ENCODE results near the gene FLNB. TPM values are rescaled to one million over a fixed set of nuclear protein-coding genes. Genes with fewer than 3 reads are reported as not detected.

Gene FLNB
- total and polyA plus RNA-seq, 10 of the 15 experiments (the other 5 are each of a cell fraction or from before 2014, with no cell fraction given) = 13.6 to 51.8 (median 26.4) TPM

DNA sequence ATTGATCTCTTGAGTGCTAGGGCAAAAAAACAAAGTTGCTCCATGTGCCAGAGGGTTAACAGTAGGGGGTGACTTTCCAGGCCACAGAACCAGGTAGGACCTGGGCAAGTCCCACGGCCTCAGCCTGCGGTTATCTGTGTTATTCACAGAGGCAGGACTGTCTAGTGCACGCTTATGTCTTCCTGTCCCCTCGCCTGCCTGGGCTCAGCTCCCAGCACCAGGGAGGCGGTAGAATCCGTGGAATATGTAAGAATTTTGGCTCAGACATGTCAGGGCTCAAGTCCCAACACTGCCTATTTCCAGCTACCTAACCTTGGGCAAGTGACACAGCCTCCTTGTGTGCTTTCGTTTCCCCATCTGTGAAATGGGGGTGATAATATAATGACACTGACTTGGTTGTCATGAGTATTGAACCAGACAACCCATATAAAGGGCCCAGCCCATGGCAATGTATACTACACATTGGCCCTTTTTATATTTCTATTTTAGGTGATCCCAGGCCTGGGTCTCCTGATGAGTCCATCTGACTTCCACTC, 44.3 kb upstream of the FLNB start:
- Histone ChIP-seq H3K9me3 (replicated peaks; ENCODE audit: control insufficient read depth, insufficient read depth, low read length) (no peaks in the 10 kb centered on the region), H2AFZ (ENCODE audit: control insufficient read depth, low read depth, low read length) (no peak overlapping the region), H3K36me3 (ENCODE audit: control insufficient read depth in 2 of 2, insufficient read depth in 2 of 2, low read length in 1 of 2) (no peaks in the 10 kb centered on the region), H3K4me1 (ENCODE audit: control insufficient read depth, insufficient read depth, low read length) (peaks cover 8% of the 10 kb centered on the region), H3K4me3 (no peak overlapping the region), H3K79me2 (ENCODE audit: control insufficient read depth, insufficient read depth, low read length) (no peaks in the 10 kb centered on the region), H4K20me1 (ENCODE audit: control insufficient read depth, insufficient read depth) (no peaks in the 10 kb centered on the region), H3K4me2 (ENCODE audit: control insufficient read depth, insufficient read depth) (no peak overlapping the region), H3K9ac (ENCODE audit: control insufficient read depth, insufficient read depth, low read length) (no peak overlapping the region), H3K27me3 (replicated peaks in 1 of 2; ENCODE audit: control insufficient read depth in 2 of 2, insufficient read depth in 2 of 2, low read length in 1 of 2) (no peaks in the 10 kb centered on the region), H3K27ac (ENCODE audit: control insufficient read depth, insufficient read depth) (no peak overlapping the region)
- ChIA-PET POLR2A (no interaction called here), RAD21 (ENCODE audit: unreplicated experiment) (interaction anchor here (1.0 to 2.9 kb wide), 4 partner anchors 10 to 224 kb away, joined by 3 to 11 read pairs (median 4); no protein-coding TSS in a partner anchor), CTCF (interaction anchor here (1.9 to 5.7 kb wide), 3 partner anchors 35 to 343 kb away, joined by 4 to 21 read pairs (median 15); partner anchors contain the start of genes HTD2 and RPP14), SMC1A (ENCODE audit: uncharacterized antibody, unreplicated experiment) (interaction anchor here (0.6 to 3.1 kb wide), 2 partner anchors 203 to 566 kb away, joined by 3 to 19 read pairs; no protein-coding TSS in a partner anchor)
- intact Hi-C loops (cut with micrococcal nuclease; ENCODE audit: unreplicated experiment) = loop anchor here (5.0 kb wide), 1 partner anchor 213 kb away; no protein-coding TSS in a partner anchor
- ATAC-seq (peak; percentile 32; the same call in 2 of the 3 replicates), FAIRE-seq (no peak), DNase-seq (ENCODE audit: low read depth, low spot score) (no peak)
- in situ Hi-C loops (cut with MboI) = no loop called here
- WGBS (ENCODE audit: insufficient coverage, insufficient replicate concordance, low lambda C conversion rate, missing lambda C conversion rate) = 9% methylated on average over 7 of the region's 7 CpGs
- no TSS peak for BruUV-seq (replicated peaks)
- TF ChIP-seq HDAC2 (IDR thresholded peaks at IDR 0.05) = no peak
- TF ChIP-seq, protein P1, sequence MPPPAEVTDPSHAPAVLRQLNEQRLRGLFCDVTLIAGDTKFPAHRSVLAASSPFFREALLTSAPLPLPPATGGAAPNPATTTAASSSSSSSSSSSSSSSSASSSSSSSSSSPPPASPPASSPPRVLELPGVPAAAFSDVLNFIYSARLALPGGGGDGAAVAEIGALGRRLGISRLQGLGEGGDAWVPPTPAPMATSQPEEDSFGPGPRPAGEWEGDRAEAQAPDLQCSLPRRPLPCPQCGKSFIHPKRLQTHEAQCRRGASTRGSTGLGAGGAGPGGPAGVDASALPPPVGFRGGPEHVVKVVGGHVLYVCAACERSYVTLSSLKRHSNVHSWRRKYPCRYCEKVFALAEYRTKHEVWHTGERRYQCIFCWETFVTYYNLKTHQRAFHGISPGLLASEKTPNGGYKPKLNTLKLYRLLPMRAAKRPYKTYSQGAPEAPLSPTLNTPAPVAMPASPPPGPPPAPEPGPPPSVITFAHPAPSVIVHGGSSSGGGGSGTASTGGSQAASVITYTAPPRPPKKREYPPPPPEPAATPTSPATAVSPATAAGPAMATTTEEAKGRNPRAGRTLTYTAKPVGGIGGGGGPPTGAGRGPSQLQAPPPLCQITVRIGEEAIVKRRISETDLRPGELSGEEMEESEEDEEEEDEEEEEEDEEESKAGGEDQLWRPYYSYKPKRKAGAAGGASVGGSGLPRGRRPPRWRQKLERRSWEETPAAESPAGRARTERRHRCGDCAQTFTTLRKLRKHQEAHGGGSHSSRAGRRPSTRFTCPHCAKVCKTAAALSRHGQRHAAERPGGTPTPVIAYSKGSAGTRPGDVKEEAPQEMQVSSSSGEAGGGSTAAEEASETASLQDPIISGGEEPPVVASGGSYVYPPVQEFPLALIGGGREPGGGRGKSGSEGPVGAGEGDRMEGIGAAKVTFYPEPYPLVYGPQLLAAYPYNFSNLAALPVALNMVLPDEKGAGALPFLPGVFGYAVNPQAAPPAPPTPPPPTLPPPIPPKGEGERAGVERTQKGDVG (CRISPR knock-in tag; IDR thresholded peaks at IDR 0.05) = no peak
- no peak for TF ChIP-seq RB1 (IDR thresholded peaks at IDR 0.05; ENCODE audit: borderline replicate concordance)
- TF ChIP-seq, protein P2, sequence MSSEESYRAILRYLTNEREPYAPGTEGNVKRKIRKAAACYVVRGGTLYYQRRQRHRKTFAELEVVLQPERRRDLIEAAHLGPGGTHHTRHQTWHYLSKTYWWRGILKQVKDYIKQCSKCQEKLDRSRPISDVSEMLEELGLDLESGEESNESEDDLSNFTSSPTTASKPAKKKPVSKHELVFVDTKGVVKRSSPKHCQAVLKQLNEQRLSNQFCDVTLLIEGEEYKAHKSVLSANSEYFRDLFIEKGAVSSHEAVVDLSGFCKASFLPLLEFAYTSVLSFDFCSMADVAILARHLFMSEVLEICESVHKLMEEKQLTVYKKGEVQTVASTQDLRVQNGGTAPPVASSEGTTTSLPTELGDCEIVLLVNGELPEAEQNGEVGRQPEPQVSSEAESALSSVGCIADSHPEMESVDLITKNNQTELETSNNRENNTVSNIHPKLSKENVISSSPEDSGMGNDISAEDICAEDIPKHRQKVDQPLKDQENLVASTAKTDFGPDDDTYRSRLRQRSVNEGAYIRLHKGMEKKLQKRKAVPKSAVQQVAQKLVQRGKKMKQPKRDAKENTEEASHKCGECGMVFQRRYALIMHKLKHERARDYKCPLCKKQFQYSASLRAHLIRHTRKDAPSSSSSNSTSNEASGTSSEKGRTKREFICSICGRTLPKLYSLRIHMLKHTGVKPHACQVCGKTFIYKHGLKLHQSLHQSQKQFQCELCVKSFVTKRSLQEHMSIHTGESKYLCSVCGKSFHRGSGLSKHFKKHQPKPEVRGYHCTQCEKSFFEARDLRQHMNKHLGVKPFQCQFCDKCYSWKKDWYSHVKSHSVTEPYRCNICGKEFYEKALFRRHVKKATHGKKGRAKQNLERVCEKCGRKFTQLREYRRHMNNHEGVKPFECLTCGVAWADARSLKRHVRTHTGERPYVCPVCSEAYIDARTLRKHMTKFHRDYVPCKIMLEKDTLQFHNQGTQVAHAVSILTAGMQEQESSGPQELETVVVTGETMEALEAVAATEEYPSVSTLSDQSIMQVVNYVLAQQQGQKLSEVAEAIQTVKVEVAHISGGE (CRISPR knock-in tag; IDR thresholded peaks at IDR 0.05) = no peak
- no peak for TF ChIP-seq MEF2B (IDR thresholded peaks at IDR 0.05; ENCODE audit: partially characterized antibody, poor library complexity, severe bottlenecking)
- no peak for TF ChIP-seq CEBPZ (IDR thresholded peaks at IDR 0.05; ENCODE audit: low read depth, low read length)
- no peak for TF ChIP-seq JUND (IDR thresholded peaks at IDR 0.05; ENCODE audit: low read depth, low read length)
- no peak for TF ChIP-seq TAF1 (IDR thresholded peaks at IDR 0.05; ENCODE audit: borderline replicate concordance, low read depth, low read length)
- TF ChIP-seq FOS (IDR thresholded peaks at IDR 0.05; ENCODE audit: borderline replicate concordance, extremely low read depth, insufficient read length) = no peak
- no peak for TF ChIP-seq ZNF217 (IDR thresholded peaks at IDR 0.05)
- TF ChIP-seq EED (IDR thresholded peaks at IDR 0.05; ENCODE audit: low read depth) = no peak
- TF ChIP-seq CEBPB (IDR thresholded peaks at IDR 0.05; ENCODE audit: borderline replicate concordance in 1 of 2, low read depth in 2 of 2, low read length in 2 of 2) = no peak
- no peak for TF ChIP-seq SP1 (IDR thresholded peaks at IDR 0.05; ENCODE audit: low read depth, low read length)
- no peak for TF ChIP-seq MTA3 (IDR thresholded peaks at IDR 0.05; ENCODE audit: borderline replicate concordance, low read length)

Data from GM12878 (cell line).